Posterior vena cava (tissue), 2 donors: ENCODE measurements around the gene SPTBN2. TPM values are rescaled to one million over a fixed set of nuclear protein-coding genes. Genes with fewer than 3 reads are reported as not detected.
"Not testable (repeated sequence)": the region's sequence is repeated elsewhere in the genome, so short reads cannot be mapped to it uniquely, and the experiment has no call there.

ENCODE experiments used
- DNase-seq: peaks from one replicate; pipeline ENCODE4 v3.0.0-alpha.2; 2020; ENCODE audit warnings: low spot score
- intact Hi-C, 2 donors: fragments of 100-400 bp; cut with DNase I; formaldehyde crosslinking; loops; one replicate each; pipeline versions ENCODE4 v1.14.1 to v1.14.2; 2022 to 2023
- total RNA-seq, 2 donors: library from RNA; stranded (reverse); fragmentation: NEBNext Ultra II Directional; extraction: Animal tissue kit (Norgen Biotek cat#: 25700); gene quantifications; one replicate each; pipeline ENCODE4 v1.2.1, GENCODE V29; 2021
- donor health status: DM: yes; HTN: yes; CAD: no.
- donor health status: DM: yes; HTN: yes; CAD: no.

SPTBN2 gene
- total RNA-seq, 2 donors from 2014 or later, result 4.2 to 5.9 TPM

GRCh38 chr11:66670816-66671215 lies 58.2 kb downstream of the SPTBN2 start:
- intact Hi-C loops, result no loop called here
- peak; percentile 26 for DNase-seq

GRCh38 chr11:66665369-66665768 lies 63.6 kb downstream of the SPTBN2 start:
- intact Hi-C loops, result no loop called here
- DNase-seq, result peak; percentile 62

- peak; percentile 6 for DNase-seq
- intact Hi-C loops, result no loop called here
Observed at GRCh38 chr11:66663741-66664296, 65.2 kb downstream of the SPTBN2 start.

- no peak for DNase-seq
- intact Hi-C loops, result no loop called here
Observed at GRCh38 chr11:66659763-66660162, 69.3 kb downstream of the SPTBN2 start.

GRCh38 chr11:66653123-66653522 lies 75.9 kb downstream of the SPTBN2 start:
- DNase-seq, result peak; percentile 7
- intact Hi-C loops, result no loop called here

GRCh38 chr11:66652651-66653050 lies 76.4 kb downstream of the SPTBN2 start:
- intact Hi-C loops, result no loop called here
- DNase-seq, result peak; percentile 47

- intact Hi-C loops, result no loop called here
- no peak for DNase-seq
Observed at GRCh38 chr11:66651016-66651415, 78.0 kb downstream of the SPTBN2 start.

- peak; percentile 3 for DNase-seq
- intact Hi-C loops, result no loop called here
Observed at GRCh38 chr11:66649903-66650302, 79.1 kb downstream of the SPTBN2 start.

- DNase-seq, result no peak
- intact Hi-C loops, result no loop called here
Observed at GRCh38 chr11:66646828-66647227, 82.2 kb downstream of the SPTBN2 start.

GRCh38 chr11:66643745-66644437 lies 85.1 kb downstream of the SPTBN2 start:
- peak; percentile 78 for DNase-seq
- intact Hi-C loops, result no loop called here

GRCh38 chr11:66641834-66642233 lies 87.2 kb downstream of the SPTBN2 start:
- peak; percentile 34 for DNase-seq
- intact Hi-C loops, result no loop called here

GRCh38 chr11:66639814-66640340 lies 89.1 kb downstream of the SPTBN2 start:
- intact Hi-C loops, result not testable (repeated sequence)
- peak; percentile 48 for DNase-seq

- intact Hi-C loops, result no loop called here
- DNase-seq, result peak; percentile 15
Observed at GRCh38 chr11:66639066-66639813, 89.8 kb downstream of the SPTBN2 start.

GRCh38 chr11:66638177-66639065 lies 90.6 kb downstream of the SPTBN2 start, which contains the start of gene RBM4:
TSS of gene RBM4 (plus strand) at chr11:66638703. CDS start at chr11:66639712, 1,009 bp downstream.
- intact Hi-C loops, result no loop called here
- peak; percentile 99 for DNase-seq

- intact Hi-C loops, result no loop called here
- no peak for DNase-seq
Observed at GRCh38 chr11:66637557-66638176, 91.3 kb downstream of the SPTBN2 start.

GRCh38 chr11:66636411-66636810 lies 92.6 kb downstream of the SPTBN2 start:
- intact Hi-C loops, result no loop called here
- no peak for DNase-seq
